Keratinocyte (primary cell): ENCODE data around the gene MKX.

ENCODE experiments used
- EZH2 ChIP-seq: IDR thresholded peaks from one replicate; pipeline ENCODE4 v1.6.1; 2012; ENCODE audit warnings: inconsistent platforms, mild to moderate bottlenecking, low read length, moderate library complexity
- TF ChIP-seq, protein P1 (sequence below), 3 experiments: IDR thresholded peaks in 1 of 3; conservative IDR thresholded peaks in 1 of 3; optimal IDR thresholded peaks in 1 of 3; 2 replicates in 2 of 3; 3 replicates in 1 of 3; pipeline versions ENCODE3 to v1.5.1; 2011; ENCODE audit warnings: low read length in 3 of 3, mild to moderate bottlenecking in 3 of 3, moderate library complexity in 2 of 3, control low read depth in 1 of 3, inconsistent platforms in 1 of 3; ENCODE audit not compliant: insufficient read depth in 2 of 3; ENCODE audit errors: extremely low read depth in 1 of 3

DNA sequence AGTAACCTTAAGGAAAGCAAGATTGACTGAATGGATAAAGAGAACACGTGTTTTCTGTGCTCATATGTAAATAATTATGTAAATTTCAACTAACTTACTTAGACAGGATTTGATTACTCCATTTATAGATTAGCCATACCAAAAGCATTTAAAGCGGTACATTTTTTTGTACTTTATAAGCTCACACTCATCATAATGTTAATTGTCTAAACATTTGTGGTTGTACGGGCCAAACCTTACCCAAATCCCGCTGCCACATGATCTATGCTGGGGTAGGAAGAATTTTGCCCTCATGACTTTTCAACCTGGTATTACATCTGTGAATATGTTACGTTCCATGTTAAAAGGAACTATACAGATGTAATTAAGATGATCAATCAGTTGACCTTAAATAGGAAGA, 29.1 kb downstream of the MKX start:
- TF ChIP-seq, protein P1, sequence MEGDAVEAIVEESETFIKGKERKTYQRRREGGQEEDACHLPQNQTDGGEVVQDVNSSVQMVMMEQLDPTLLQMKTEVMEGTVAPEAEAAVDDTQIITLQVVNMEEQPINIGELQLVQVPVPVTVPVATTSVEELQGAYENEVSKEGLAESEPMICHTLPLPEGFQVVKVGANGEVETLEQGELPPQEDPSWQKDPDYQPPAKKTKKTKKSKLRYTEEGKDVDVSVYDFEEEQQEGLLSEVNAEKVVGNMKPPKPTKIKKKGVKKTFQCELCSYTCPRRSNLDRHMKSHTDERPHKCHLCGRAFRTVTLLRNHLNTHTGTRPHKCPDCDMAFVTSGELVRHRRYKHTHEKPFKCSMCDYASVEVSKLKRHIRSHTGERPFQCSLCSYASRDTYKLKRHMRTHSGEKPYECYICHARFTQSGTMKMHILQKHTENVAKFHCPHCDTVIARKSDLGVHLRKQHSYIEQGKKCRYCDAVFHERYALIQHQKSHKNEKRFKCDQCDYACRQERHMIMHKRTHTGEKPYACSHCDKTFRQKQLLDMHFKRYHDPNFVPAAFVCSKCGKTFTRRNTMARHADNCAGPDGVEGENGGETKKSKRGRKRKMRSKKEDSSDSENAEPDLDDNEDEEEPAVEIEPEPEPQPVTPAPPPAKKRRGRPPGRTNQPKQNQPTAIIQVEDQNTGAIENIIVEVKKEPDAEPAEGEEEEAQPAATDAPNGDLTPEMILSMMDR (optimal IDR thresholded peaks at IDR 0.05 in 1 of 3, IDR thresholded peaks at IDR 0.05 in 1 of 3, conservative IDR thresholded peaks at IDR 0.05 in 1 of 3; ENCODE audit: extremely low read depth in 1 of 3, insufficient read depth in 2 of 3, low read length in 3 of 3): no peak
- no peak for TF ChIP-seq EZH2
